Brain microvascular endothelial cell (primary cell): ENCODE data around the gene SSBP3.

Experiments
- DNase-seq: peaks from one replicate; pipeline ENCODE4 v3.0.0-alpha.2; 2020
- H3K27ac ChIP-seq: fragments of 250-450 bp; sonication (Bioruptor Pico); 2 replicates; pipeline ENCODE4 v1.5.1; 2020; ENCODE audit warnings: mild to moderate bottlenecking, moderate library complexity
- H3K27me3 ChIP-seq: fragments of 250-450 bp; sonication (Bioruptor Pico); replicated peaks from 2 replicates; pipeline ENCODE4 v1.5.1; 2020; ENCODE audit warnings: mild to moderate bottlenecking
- H3K36me3 ChIP-seq: fragments of 250-450 bp; sonication (Bioruptor Pico); replicated peaks from 2 replicates; pipeline ENCODE4 v1.5.1; 2020; ENCODE audit warnings: mild to moderate bottlenecking
- H3K4me3 ChIP-seq: 2 replicates; pipeline ENCODE4 v1.5.1; 2011; ENCODE audit warnings: low read depth, mild to moderate bottlenecking, control low read depth, low read length, moderate library complexity
- CTCF ChIP-seq: IDR thresholded peaks from 2 replicates; pipeline ENCODE4 v1.5.1; 2011; ENCODE audit warnings: low read depth, mild to moderate bottlenecking, moderate library complexity, low read length, control low read depth, inconsistent platforms; ENCODE audit errors: missing control alignments
- in situ Hi-C: cut with HindIII; loops from 2 replicates; pipeline ENCODE4 v1.10.0; 2017; ENCODE audit warnings: low sequenced_read_pairs, low pct_ligation_motif_present

SSBP3 gene

GRCh38 chr1:54364995-54365394 is 41.2 kb downstream of the SSBP3 start:
- Histone ChIP-seq H3K4me3 (no peak overlapping the region), H3K36me3 (no peaks in the 10 kb centered on the region), H3K27ac (no peak overlapping the region), H3K27me3 (no peaks in the 10 kb centered on the region)
- in situ Hi-C loops: no loop called here
- no peak for DNase-seq
- TF ChIP-seq CTCF: no peak

GRCh38 chr1:54364582-54364981 is 41.6 kb downstream of the SSBP3 start:
- TF ChIP-seq CTCF: no peak
- Histone ChIP-seq H3K27me3 (no peaks in the 10 kb centered on the region), H3K27ac (no peak overlapping the region), H3K36me3 (no peaks in the 10 kb centered on the region), H3K4me3 (no peak overlapping the region)
- in situ Hi-C loops: no loop called here
- no peak for DNase-seq

- in situ Hi-C loops: no loop called here
- DNase-seq: no peak
- Histone ChIP-seq H3K36me3 (no peaks in the 10 kb centered on the region), H3K4me3 (no peak overlapping the region), H3K27me3 (no peaks in the 10 kb centered on the region), H3K27ac (no peak overlapping the region)
- TF ChIP-seq CTCF: no peak
These were observed 42.3 kb downstream of the SSBP3 start for GRCh38 chr1:54363925-54364324.

GRCh38 chr1:54362881-54363340 is 43.3 kb downstream of the SSBP3 start:
- no peak overlapping the region for H3K4me3 ChIP-seq
- H3K27me3 ChIP-seq: no peaks in the 10 kb centered on the region
- TF ChIP-seq CTCF: no peak
- DNase-seq: no peak
- in situ Hi-C loops: no loop called here
- no peaks in the 10 kb centered on the region for H3K36me3 ChIP-seq
- H3K27ac ChIP-seq: no peak overlapping the region

GRCh38 chr1:54361342-54361741 is 44.9 kb downstream of the SSBP3 start:
- no peaks in the 10 kb centered on the region for H3K27me3 ChIP-seq
- no peak overlapping the region for H3K4me3 ChIP-seq
- TF ChIP-seq CTCF: peak; percentile 25
- no peaks in the 10 kb centered on the region for H3K36me3 ChIP-seq
- H3K27ac ChIP-seq: no peak overlapping the region
- in situ Hi-C loops: no loop called here
- no peak for DNase-seq
